Measurements from ENCODE around the gene REV3L.

The REV3L gene

GRCh38 chr6:111503194-111503593 lies 20.2 kb upstream of the REV3L start:
- no peaks in the 10 kb centered on the region for H3K9me3 ChIP-seq (ENCODE audit: low read depth, low read length)
- peak overlapping the region; percentile 68 for H3K9ac ChIP-seq (ENCODE audit: insufficient read length)
- peak overlapping the region; percentile 94 for H3K27ac ChIP-seq
- no peak for TF ChIP-seq FOXP2 (optimal IDR thresholded peaks at IDR 0.05; ENCODE audit: control extremely low read depth, extremely low read length, insufficient read depth)
- no peak for TF ChIP-seq EZH2 (IDR thresholded peaks at IDR 0.05)
- peak; percentile 85 for DNase-seq (ENCODE audit: low read depth, low spot score)
- H3K4me3 ChIP-seq = peak overlapping the region; percentile 66
- no peaks in the 10 kb centered on the region for H3K36me3 ChIP-seq (ENCODE audit: insufficient read depth, low read length)

- DNase-seq (ENCODE audit: low read depth, low spot score) = no peak
- no peak for TF ChIP-seq POLR2AphosphoS5 (IDR thresholded peaks at IDR 0.05; ENCODE audit: borderline replicate concordance, low read depth, low read length)
- no peak for TF ChIP-seq FOXP2 (optimal IDR thresholded peaks at IDR 0.05; ENCODE audit: control extremely low read depth, extremely low read length, insufficient read depth)
- no peak for TF ChIP-seq EZH2 (IDR thresholded peaks at IDR 0.05)
- no peak overlapping the region for H3K9ac ChIP-seq (ENCODE audit: insufficient read length)
- no peaks in the 10 kb centered on the region for H3K36me3 ChIP-seq (ENCODE audit: insufficient read depth, low read length)
- no peak overlapping the region for H3K27ac ChIP-seq
- H3K9me3 ChIP-seq (ENCODE audit: low read depth, low read length) = no peaks in the 10 kb centered on the region
- H3K4me3 ChIP-seq = no peak overlapping the region
Observed at GRCh38 chr6:111502154-111502553, 19.1 kb upstream of the REV3L start.

- TF ChIP-seq POLR2AphosphoS5 (IDR thresholded peaks at IDR 0.05; ENCODE audit: borderline replicate concordance, low read depth, low read length) (no peak), FOXP2 (optimal IDR thresholded peaks at IDR 0.05; ENCODE audit: control extremely low read depth, extremely low read length, insufficient read depth) (no peak), EZH2 (IDR thresholded peaks at IDR 0.05) (no peak)
- Histone ChIP-seq H3K9ac (ENCODE audit: insufficient read length) (no peak overlapping the region), H3K27ac (no peak overlapping the region), H3K4me3 (no peak overlapping the region), H3K36me3 (ENCODE audit: insufficient read depth, low read length) (no peaks in the 10 kb centered on the region), H3K9me3 (ENCODE audit: low read depth, low read length) (no peaks in the 10 kb centered on the region)
- no peak for DNase-seq (ENCODE audit: low read depth, low spot score)
Observed at GRCh38 chr6:111499269-111499793, 16.3 kb upstream of the REV3L start.

GRCh38 chr6:111494951-111495635 lies 12.1 kb upstream of the REV3L start:
- no peak for TF ChIP-seq POLR2AphosphoS5 (IDR thresholded peaks at IDR 0.05; ENCODE audit: borderline replicate concordance, low read depth, low read length)
- TF ChIP-seq EZH2 (IDR thresholded peaks at IDR 0.05) = no peak
- TF ChIP-seq FOXP2 (optimal IDR thresholded peaks at IDR 0.05; ENCODE audit: control extremely low read depth, extremely low read length, insufficient read depth) = no peak
- 0 out of 2 replicates have a peak overlapping the region, but pooled peaks have one; percentile 15 for H3K27ac ChIP-seq
- H3K36me3 ChIP-seq (ENCODE audit: insufficient read depth, low read length) = no peaks in the 10 kb centered on the region
- DNase-seq (ENCODE audit: low read depth, low spot score) = no peak
- no peak overlapping the region for H3K4me3 ChIP-seq
- no peaks in the 10 kb centered on the region for H3K9me3 ChIP-seq (ENCODE audit: low read depth, low read length)
- no peak overlapping the region for H3K9ac ChIP-seq (ENCODE audit: insufficient read length)

GRCh38 chr6:111492499-111492898 lies 9.5 kb upstream of the REV3L start:
- Histone ChIP-seq H3K9ac (ENCODE audit: insufficient read length) (no peak overlapping the region), H3K36me3 (ENCODE audit: insufficient read depth, low read length) (peaks cover 12% of the 10 kb centered on the region), H3K27ac (no peak overlapping the region), H3K9me3 (ENCODE audit: low read depth, low read length) (no peaks in the 10 kb centered on the region), H3K4me3 (no peak overlapping the region)
- DNase-seq (ENCODE audit: low read depth, low spot score) = no peak
- TF ChIP-seq FOXP2 (optimal IDR thresholded peaks at IDR 0.05; ENCODE audit: control extremely low read depth, extremely low read length, insufficient read depth) = no peak
- no peak for TF ChIP-seq EZH2 (IDR thresholded peaks at IDR 0.05)
- TF ChIP-seq POLR2AphosphoS5 (IDR thresholded peaks at IDR 0.05; ENCODE audit: borderline replicate concordance, low read depth, low read length) = no peak

- Histone ChIP-seq H3K9ac (ENCODE audit: insufficient read length) (no peak overlapping the region), H3K36me3 (ENCODE audit: insufficient read depth, low read length) (peaks cover 24% of the 10 kb centered on the region), H3K9me3 (ENCODE audit: low read depth, low read length) (no peaks in the 10 kb centered on the region), H3K27ac (no peak overlapping the region), H3K4me3 (no peak overlapping the region)
- DNase-seq (ENCODE audit: low read depth, low spot score) = no peak
- TF ChIP-seq POLR2AphosphoS5 (IDR thresholded peaks at IDR 0.05; ENCODE audit: borderline replicate concordance, low read depth, low read length) = no peak
- no peak for TF ChIP-seq FOXP2 (optimal IDR thresholded peaks at IDR 0.05; ENCODE audit: control extremely low read depth, extremely low read length, insufficient read depth)
- no peak for TF ChIP-seq EZH2 (IDR thresholded peaks at IDR 0.05)
Observed at GRCh38 chr6:111490067-111490466, 7.0 kb upstream of the REV3L start.

- Histone ChIP-seq H3K9me3 (ENCODE audit: low read depth, low read length) (no peaks in the 10 kb centered on the region), H3K36me3 (ENCODE audit: insufficient read depth, low read length) (peaks cover 24% of the 10 kb centered on the region), H3K4me3 (no peak overlapping the region), H3K9ac (ENCODE audit: insufficient read length) (no peak overlapping the region), H3K27ac (no peak overlapping the region)
- no peak for TF ChIP-seq POLR2AphosphoS5 (IDR thresholded peaks at IDR 0.05; ENCODE audit: borderline replicate concordance, low read depth, low read length)
- no peak for TF ChIP-seq EZH2 (IDR thresholded peaks at IDR 0.05)
- no peak for TF ChIP-seq FOXP2 (optimal IDR thresholded peaks at IDR 0.05; ENCODE audit: control extremely low read depth, extremely low read length, insufficient read depth)
- no peak for DNase-seq (ENCODE audit: low read depth, low spot score)
Observed at GRCh38 chr6:111487661-111488060, 4.6 kb upstream of the REV3L start.

GRCh38 chr6:111486921-111487320 lies 3.9 kb upstream of the REV3L start:
- no peak for TF ChIP-seq FOXP2 (optimal IDR thresholded peaks at IDR 0.05; ENCODE audit: control extremely low read depth, extremely low read length, insufficient read depth)
- TF ChIP-seq POLR2AphosphoS5 (IDR thresholded peaks at IDR 0.05; ENCODE audit: borderline replicate concordance, low read depth, low read length) = no peak
- no peak for TF ChIP-seq EZH2 (IDR thresholded peaks at IDR 0.05)
- H3K9me3 ChIP-seq (ENCODE audit: low read depth, low read length) = no peaks in the 10 kb centered on the region
- DNase-seq (ENCODE audit: low read depth, low spot score) = no peak
- no peak overlapping the region for H3K4me3 ChIP-seq
- no peak overlapping the region for H3K9ac ChIP-seq (ENCODE audit: insufficient read length)
- H3K27ac ChIP-seq = no peak overlapping the region
- peaks cover 24% of the 10 kb centered on the region for H3K36me3 ChIP-seq (ENCODE audit: insufficient read depth, low read length)

Measured in SK-N-MC (cell line).